Peyer's patch (tissue), 4 donors: ENCODE data around the gene KANSL2. TPM values are rescaled to one million over a fixed set of nuclear protein-coding genes. Genes with fewer than 3 reads are reported as not detected.
A peak's percentile ranks its signal among the peaks of the same experiment; 100 is the strongest.
"Not testable (repeated sequence)": the region's sequence is repeated elsewhere in the genome, so short reads cannot be mapped to it uniquely, and the experiment has no call there.

Experiments
- DNase-seq, 3 donors: peaks; one replicate each; pipeline ENCODE4 v3.0.0-alpha.2; 2017 to 2019
- H3K27ac ChIP-seq, 4 donors: fragments of 200-600 bp; sonication (generic); one replicate each; pipeline ENCODE4 v1.5.1; 2016 to 2019
- H3K27me3 ChIP-seq, 2 donors: fragments of 200-600 bp; sonication (generic); one replicate each; pipeline ENCODE4 v1.5.1; 2019
- H3K36me3 ChIP-seq, 3 donors: fragments of 200-600 bp; sonication (generic); one replicate each; pipeline ENCODE4 v1.5.1; 2016 to 2019
- H3K4me1 ChIP-seq, 4 donors: fragments of 200-600 bp; sonication (generic); one replicate each; pipeline ENCODE4 v1.5.1; 2016 to 2019
- H3K4me3 ChIP-seq, 4 donors: fragments of 200-600 bp; sonication (generic); 1 replicate in 3 of 4; 2 replicates in 1 of 4; pipeline ENCODE4 v1.5.1; 2016 to 2019; ENCODE audit warnings: mild to moderate bottlenecking in 1 of 4
- H3K9me3 ChIP-seq, 4 donors: fragments of 200-600 bp; sonication (generic); one replicate each; pipeline ENCODE4 v1.5.1; 2016 to 2019; ENCODE audit warnings: mild to moderate bottlenecking in 1 of 4
- CTCF ChIP-seq, 6 experiments: fragments of 450-650 bp in 4 of 6; fragments of 200-600 bp in 2 of 6; sonication (generic) in 1 of 6; IDR thresholded peaks; one replicate each; pipeline ENCODE4 v1.5.1; 2017 to 2019; ENCODE audit warnings: antibody characterized with exemption in 6 of 6, mild to moderate bottlenecking in 3 of 6, moderate library complexity in 1 of 6
- POLR2A ChIP-seq, 2 donors: fragments of 450-650 bp; IDR thresholded peaks; one replicate each; pipeline ENCODE4 v1.5.1; 2017; ENCODE audit warnings: antibody characterized with exemption in 2 of 2, mild to moderate bottlenecking in 2 of 2, moderate library complexity in 2 of 2
- total RNA-seq, 4 donors: library from RNA; depleted of rRNA; stranded (reverse); fragments of >200 nt; gene quantifications; one replicate each; pipeline ENCODE4 v1.1.0, GENCODE V29; 2016

KANSL2 gene
- total RNA-seq, 4 donors from 2014 or later, result 14.4 to 106 (median 49.9) TPM

DNA sequence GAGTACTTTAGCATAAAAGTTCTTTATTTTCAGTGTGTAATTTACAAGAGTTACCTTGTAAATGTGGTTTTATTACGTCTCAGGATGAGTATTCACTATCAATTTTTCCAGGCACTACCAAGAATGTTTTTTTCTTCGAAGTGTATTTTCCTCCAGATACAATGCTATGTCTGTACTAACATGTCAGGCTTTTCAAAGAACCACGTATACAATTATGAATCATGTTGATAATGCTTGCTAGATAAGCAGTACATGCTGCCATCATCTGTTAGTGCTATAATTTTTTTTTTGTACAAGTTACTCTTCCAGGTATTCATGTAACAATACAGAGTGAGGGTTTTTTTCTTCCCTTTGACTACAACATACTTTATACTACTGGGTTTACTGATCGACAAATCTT lies 5.6 kb upstream of the KANSL2 start:
- no peak overlapping the region for H3K27ac ChIP-seq
- no peaks in the 10 kb centered on the region for H3K9me3 ChIP-seq
- no peaks in the 10 kb centered on the region for H3K4me1 ChIP-seq
- no peak for DNase-seq
- peaks cover 0 to 35% (median 0%) of the 10 kb centered on the region in 3 donors for H3K36me3 ChIP-seq
- no peaks in the 10 kb centered on the region for H3K27me3 ChIP-seq
- no peak overlapping the region for H3K4me3 ChIP-seq
- TF ChIP-seq CTCF (IDR thresholded peaks at IDR 0.05), result no peak

DNA sequence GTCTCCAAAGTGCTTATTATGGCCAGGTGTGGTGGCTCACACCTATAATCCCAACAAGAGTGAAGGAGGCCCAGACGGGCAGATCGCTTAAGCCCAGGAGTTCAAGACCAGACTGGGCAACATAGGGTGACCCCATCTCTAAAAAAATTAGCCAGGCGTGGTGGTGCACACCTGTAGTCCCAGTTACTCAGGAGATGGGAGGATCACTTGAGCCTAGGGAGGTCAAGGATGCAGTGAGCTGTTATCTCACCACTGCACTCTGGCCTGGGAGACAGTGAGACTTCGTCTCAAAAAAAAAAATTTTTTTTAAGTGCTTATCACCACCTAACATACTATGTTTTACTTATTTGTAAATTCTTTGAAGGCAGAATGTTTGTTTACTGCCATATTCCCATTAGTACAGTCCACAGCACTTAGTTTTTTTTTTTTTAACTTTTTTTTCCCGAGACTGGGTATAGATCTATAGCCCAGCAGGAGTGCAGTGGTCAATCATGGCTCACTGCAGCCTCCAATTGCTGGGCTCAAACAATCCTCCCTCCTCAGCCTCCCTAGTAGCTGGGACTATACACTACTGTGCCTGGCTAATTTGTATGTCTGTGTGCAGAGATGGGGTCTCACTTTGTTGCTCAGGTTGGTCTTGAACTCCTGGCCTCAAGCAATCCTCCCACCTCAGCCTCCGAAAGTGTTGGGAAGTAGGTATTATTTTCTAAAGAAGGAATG lies 4.7 kb upstream of the KANSL2 start:
- Histone ChIP-seq H3K4me3 (no peak overlapping the region), H3K9me3 (no peaks in the 10 kb centered on the region), H3K27ac (no peak overlapping the region), H3K27me3 (no peaks in the 10 kb centered on the region), H3K36me3 (peaks cover 0 to 27% (median 0%) of the 10 kb centered on the region in 3 donors), H3K4me1 (no peaks in the 10 kb centered on the region)
- TF ChIP-seq POLR2A (IDR thresholded peaks at IDR 0.05) (no peak), CTCF (IDR thresholded peaks at IDR 0.05) (no peak)
- DNase-seq, result no peak

GRCh38 chr12:48686037-48686595 lies 4.1 kb upstream of the KANSL2 start:
- Histone ChIP-seq H3K27ac (no peak overlapping the region), H3K9me3 (no peaks in the 10 kb centered on the region), H3K4me1 (no peaks in the 10 kb centered on the region), H3K27me3 (no peaks in the 10 kb centered on the region), H3K4me3 (no peak overlapping the region), H3K36me3 (peaks cover 0 to 24% (median 0%) of the 10 kb centered on the region in 3 donors)
- no peak for DNase-seq
- no peak for TF ChIP-seq CTCF (IDR thresholded peaks at IDR 0.05)
- TF ChIP-seq POLR2A (IDR thresholded peaks at IDR 0.05), result no peak

DNA sequence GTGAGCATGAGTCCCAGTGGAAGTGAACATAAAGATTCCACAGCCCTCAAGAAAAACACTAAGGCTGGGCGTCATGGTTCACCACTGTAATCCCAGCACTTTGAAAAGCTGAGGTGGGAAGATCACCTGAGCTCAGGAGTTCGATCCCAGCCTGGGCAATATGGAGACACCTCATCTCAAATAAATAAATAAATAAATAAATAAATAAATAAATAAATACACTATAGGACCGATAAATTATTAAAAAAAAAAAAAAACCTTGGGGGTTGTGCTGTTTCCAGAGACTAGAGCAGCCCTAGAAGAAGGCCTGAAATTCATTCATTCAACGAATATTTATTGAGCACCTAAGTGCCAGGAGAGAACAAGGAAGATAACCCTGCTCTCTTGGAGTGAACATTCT lies 1.5 kb upstream of the KANSL2 start:
- Histone ChIP-seq H3K27me3 (no peaks in the 10 kb centered on the region), H3K36me3 (peaks cover 0 to 10% (median 0%) of the 10 kb centered on the region in 3 donors), H3K4me3 (no peak overlapping the region), H3K27ac (no peak overlapping the region), H3K4me1 (peaks cover 0 to 24% (median 9%) of the 10 kb centered on the region in 4 donors), H3K9me3 (no peaks in the 10 kb centered on the region)
- no peak for DNase-seq
- TF ChIP-seq POLR2A (IDR thresholded peaks at IDR 0.05) (no peak), CTCF (IDR thresholded peaks at IDR 0.05) (no peak)

DNA sequence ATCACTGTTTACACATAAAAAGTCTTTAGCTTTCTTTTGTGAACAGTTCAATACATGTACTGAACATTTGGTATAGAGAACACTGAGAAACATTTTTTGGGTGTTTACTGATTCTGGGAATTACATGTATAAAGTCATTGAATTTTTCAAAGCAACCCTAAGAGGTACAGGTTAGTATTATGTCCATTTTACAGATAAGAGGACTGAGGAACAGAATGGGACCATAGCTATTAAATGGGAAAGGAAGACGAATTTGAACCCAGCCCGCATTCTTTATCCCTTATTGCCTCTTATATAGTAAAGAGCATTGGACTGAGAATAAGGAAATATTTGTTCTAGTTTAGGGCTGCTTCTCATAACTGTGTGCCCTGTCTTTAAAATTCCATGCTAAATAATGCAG lies 889 bp upstream of the KANSL2 start:
- no peak for DNase-seq
- Histone ChIP-seq H3K9me3 (no peaks in the 10 kb centered on the region), H3K4me3 (peak overlapping the region; percentile 66 to 98 (median 96)), H3K27me3 (no peaks in the 10 kb centered on the region), H3K27ac (peak overlapping the region in 2 of 4 donors; percentile 91 to 94), H3K4me1 (peaks cover 0 to 28% (median 9%) of the 10 kb centered on the region in 4 donors), H3K36me3 (peaks cover 0 to 16% (median 0%) of the 10 kb centered on the region in 3 donors)
- TF ChIP-seq POLR2A (IDR thresholded peaks at IDR 0.05) (no peak), CTCF (IDR thresholded peaks at IDR 0.05) (no peak)

DNA sequence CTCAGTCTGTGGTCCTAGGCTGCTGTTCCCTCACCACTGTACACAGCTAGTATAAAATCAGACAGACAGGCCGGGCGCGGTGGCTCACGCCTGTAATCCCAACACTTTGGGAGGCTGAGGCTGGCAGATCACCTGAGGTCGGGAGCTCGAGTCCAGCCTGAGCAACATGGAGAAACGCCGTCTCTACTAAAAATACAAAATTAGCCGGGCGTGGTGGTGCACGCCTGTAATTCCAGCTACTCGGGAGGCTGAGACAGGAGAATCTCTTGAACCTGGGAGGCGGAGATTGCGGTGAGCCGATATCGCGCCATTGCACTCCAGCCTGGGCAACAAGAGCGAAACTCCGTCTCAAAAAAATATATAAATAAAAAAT lies 481 bp upstream of the KANSL2 start:
- Histone ChIP-seq H3K27ac (peak overlapping the region; percentile 91 to 94 (median 92)), H3K4me1 (peaks cover 0 to 28% (median 9%) of the 10 kb centered on the region in 4 donors), H3K36me3 (peaks cover 0 to 18% (median 0%) of the 10 kb centered on the region in 3 donors), H3K4me3 (peak overlapping the region; percentile 66 to 98 (median 96))
- not testable (repeated sequence) for DNase-seq, H3K27me3 ChIP-seq, H3K9me3 ChIP-seq
